Spleen (tissue), 7 donors: ENCODE data around the gene MPP1.
A peak's percentile ranks its signal among the peaks of the same experiment; 100 is the strongest.

ENCODE experiments used
- POLR2A ChIP-seq, 3 donors: fragments of 450-650 bp; IDR thresholded peaks; one replicate each; pipeline ENCODE4 v1.5.1; 2017; ENCODE audit warnings: antibody characterized with exemption in 3 of 3, mild to moderate bottlenecking in 1 of 3
- POLR2AphosphoS5 ChIP-seq, 3 donors: sonication (generic); formaldehyde crosslinking; IDR thresholded peaks; one replicate each; pipeline ENCODE4 v1.5.1; 2017; ENCODE audit warnings: antibody characterized with exemption in 3 of 3
- TF ChIP-seq, protein P1 (sequence below), 11 experiments: fragments of 200-600 bp in 7 of 11; fragments of 450-650 bp in 4 of 11; sonication (generic) in 4 of 11; IDR thresholded peaks in 8 of 11; conservative IDR thresholded peaks in 3 of 11; 1 replicate in 7 of 11; 2 replicates in 4 of 11; pipeline versions ENCODE4 v1.4.0 to v1.8.0; 2016 to 2021; ENCODE audit warnings: antibody characterized with exemption in 11 of 11, inconsistent platforms in 4 of 11, mild to moderate bottlenecking in 1 of 11
- donor health status: DM: no; HTN: no; CAD: no; lungs with moderate emphysema.
- donor health status: DM: no; HTN: no; CAD: no.
- donor health status: DM: no; HTN: no; CAD: no.

DNA sequence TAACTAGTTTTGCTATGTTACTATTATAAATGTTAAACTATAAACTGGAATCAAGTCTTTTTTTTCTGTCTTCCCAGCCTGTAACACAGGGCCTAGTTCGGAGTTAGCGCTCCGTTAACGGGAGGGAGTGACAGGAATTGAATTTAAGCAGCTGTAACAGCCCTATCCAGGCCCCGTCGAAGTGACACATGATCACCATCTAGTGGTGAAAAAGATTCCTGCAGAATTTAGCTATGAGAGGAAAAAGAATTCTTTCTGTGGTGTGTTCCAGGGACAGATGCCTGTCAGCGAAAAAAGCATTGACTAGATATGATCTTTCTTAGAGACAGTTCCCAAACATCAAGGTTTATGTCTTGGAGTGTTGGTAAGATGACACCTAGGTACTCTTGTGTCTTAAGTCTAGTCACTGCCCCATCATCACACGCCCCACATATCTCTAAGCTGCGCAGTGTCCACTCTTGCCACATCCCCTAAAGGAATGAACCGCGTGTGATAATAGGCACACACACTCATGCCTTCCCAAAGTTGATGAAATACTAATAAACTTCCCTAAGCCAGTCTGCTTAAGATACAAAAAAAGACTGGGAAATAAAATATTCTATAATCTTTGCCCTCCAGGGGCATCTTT lies 56.5 kb downstream of the MPP1 start:
- TF ChIP-seq, protein P1, sequence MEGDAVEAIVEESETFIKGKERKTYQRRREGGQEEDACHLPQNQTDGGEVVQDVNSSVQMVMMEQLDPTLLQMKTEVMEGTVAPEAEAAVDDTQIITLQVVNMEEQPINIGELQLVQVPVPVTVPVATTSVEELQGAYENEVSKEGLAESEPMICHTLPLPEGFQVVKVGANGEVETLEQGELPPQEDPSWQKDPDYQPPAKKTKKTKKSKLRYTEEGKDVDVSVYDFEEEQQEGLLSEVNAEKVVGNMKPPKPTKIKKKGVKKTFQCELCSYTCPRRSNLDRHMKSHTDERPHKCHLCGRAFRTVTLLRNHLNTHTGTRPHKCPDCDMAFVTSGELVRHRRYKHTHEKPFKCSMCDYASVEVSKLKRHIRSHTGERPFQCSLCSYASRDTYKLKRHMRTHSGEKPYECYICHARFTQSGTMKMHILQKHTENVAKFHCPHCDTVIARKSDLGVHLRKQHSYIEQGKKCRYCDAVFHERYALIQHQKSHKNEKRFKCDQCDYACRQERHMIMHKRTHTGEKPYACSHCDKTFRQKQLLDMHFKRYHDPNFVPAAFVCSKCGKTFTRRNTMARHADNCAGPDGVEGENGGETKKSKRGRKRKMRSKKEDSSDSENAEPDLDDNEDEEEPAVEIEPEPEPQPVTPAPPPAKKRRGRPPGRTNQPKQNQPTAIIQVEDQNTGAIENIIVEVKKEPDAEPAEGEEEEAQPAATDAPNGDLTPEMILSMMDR (IDR thresholded peaks at IDR 0.05 in 8 of 11, conservative IDR thresholded peaks at IDR 0.05 in 3 of 11) = peak; percentile 50 to 79 (median 74)
- TF ChIP-seq POLR2A (IDR thresholded peaks at IDR 0.05) = no peak
- no peak for TF ChIP-seq POLR2AphosphoS5 (IDR thresholded peaks at IDR 0.05)
